Left renal pelvis (tissue), 4 donors: ENCODE data around the gene SOBP. TPM values are rescaled to one million over a fixed set of nuclear protein-coding genes. Genes with fewer than 3 reads are reported as not detected.
A peak's percentile ranks its signal among the peaks of the same experiment; 100 is the strongest.

Experiments
- DNase-seq, 4 donors: peaks; one replicate each; pipeline ENCODE4 v3.0.0-alpha.2; 2013; ENCODE audit warnings: low read depth in 4 of 4, low spot score in 3 of 4
- polyA plus RNA-seq, 4 donors: library from polyadenylated mRNA; unstranded; fragments of 120-200 nt; gene quantifications; one replicate each; pipeline ENCODE4 v1.2.1, GENCODE V29; 2013; ENCODE audit not compliant: insufficient read length in 4 of 4

SOBP gene
- polyA plus RNA-seq, 4 donors, result 12.1 to 31.7 (median 14.5) TPM

DNA sequence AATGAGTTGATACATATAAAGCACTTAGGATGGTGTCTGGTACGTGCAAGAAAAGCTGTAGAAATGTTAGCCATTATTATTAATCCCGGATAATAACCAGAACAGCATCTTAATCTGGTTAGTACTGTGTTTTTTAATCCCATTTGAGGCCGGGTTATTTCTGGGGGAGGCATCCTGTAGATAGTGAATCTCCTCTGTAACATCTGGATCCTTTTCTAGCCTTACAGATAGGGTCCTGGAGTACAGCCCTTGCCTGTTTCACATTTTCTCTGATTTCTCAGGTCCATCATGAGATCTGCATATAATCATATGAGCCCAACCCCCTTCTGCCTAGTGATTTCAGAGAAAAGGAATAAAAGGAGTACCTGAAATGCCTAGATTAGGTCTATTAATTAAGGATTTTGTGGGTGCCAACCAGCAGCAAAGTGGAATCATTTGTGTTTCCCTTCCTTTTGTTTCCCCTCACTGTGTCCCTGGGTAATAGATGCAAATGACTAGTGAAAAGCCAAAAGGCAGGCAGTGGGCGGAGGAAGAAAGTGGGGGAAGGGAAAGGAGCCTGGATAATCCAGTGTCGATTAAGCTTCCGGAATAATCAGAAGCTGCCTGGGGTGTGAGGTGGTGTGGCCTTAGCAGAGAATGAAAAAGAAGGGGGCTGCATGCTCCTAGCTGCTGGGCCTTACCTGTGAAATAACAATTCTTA, 88.9 kb downstream of the SOBP start:
- no peak for DNase-seq

DNA sequence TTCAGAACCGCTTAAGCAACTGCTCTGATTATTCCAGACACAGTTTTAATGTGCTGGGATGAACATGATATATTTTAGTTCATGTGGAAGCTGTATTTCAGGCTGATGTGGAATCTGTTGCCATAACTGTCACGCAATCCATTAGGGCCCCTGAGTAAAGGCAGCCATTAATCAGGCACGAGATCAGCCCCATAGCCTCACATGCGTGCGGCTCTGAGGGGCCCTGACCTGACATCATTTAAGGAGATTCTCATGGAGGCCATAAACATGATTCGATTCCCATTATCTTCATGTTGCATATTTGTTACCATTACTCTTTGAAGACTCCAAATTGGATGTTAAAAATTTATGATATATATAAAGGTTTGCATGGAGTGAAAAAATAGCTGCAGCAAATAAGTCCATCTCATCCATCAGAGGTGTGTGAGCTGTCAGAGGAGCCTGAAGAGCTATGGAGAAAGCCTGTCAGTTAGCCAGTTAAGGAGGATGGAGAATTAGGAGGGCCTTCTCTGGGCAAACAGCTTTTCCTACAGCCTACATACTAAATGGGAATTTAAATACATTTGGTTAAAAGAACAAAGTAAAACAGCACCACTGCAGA, 89.6 kb downstream of the SOBP start:
- no peak for DNase-seq

GRCh38 chr6:107582086-107582485, 92.2 kb downstream of the SOBP start:
- DNase-seq, result no peak

- DNase-seq, result no peak
These were observed 94.8 kb downstream of the SOBP start for GRCh38 chr6:107584726-107585125.

- DNase-seq, result no peak
These were observed 96.0 kb downstream of the SOBP start for GRCh38 chr6:107585815-107586435.

- no peak for DNase-seq
These were observed 97.5 kb downstream of the SOBP start for GRCh38 chr6:107587451-107587850.

GRCh38 chr6:107589199-107589598, 99.3 kb downstream of the SOBP start:
- DNase-seq, result no peak

GRCh38 chr6:107589934-107590333, 100.0 kb downstream of the SOBP start:
- DNase-seq, result no peak

- DNase-seq, result no peak
These were observed 100.5 kb downstream of the SOBP start for GRCh38 chr6:107590378-107590777.

DNA sequence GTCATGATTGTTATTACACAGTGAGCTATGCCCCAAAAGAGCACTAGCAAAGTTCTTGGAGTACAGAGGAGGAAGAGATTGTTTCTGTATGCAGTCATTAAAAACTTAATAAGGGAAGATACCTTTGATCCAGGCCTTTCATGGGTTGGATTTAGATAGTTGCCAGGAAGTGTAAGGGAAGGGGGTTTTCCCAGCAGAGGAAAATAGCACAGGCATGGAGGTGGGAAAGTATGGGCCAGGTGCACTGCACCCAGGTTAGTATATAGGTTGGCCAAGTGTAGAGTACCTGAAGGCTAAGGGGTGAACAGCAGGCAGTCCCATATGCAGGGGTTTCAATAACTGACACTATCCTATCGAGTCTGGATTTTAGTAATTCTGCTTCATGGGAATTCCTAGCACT, 101.4 kb downstream of the SOBP start:
- no peak for DNase-seq

DNA sequence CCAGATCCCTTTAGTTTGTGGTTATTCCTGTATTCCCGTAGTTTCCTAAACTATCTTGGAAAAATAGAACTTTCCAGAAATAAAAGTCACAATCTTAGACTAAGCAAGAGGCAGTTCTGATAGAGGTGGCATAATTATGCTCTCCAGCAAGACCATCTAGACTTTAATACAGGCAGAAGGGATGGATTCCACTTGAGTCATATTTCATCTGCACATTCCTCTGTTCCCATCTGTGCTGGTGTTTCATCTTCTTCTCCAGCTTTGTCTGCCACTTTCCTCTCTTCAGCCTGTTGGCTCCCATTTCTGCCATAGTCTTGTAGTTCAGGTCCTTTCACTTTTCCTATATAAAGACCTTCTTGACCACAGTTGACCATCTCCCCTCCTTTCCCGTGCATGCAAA, 102.9 kb downstream of the SOBP start:
- no peak for DNase-seq

DNA sequence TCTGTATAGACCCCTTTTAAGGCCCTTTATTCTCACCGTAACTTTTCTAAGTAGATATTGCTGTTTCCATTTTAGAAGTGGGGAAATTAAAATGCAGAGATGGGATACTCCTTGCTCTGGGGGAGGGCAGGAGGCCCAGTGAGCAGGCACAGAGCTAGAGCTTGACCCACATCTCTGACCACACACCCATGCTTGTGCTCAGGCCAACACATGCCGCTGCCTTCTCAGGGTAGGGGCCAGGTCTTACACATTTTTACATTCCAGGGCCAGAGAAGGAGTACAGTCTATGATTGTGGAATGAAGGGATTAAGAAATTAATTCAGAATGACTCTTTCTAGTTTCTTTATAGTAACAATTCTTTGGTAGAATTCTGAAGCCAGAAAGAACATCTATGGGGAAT, 104.8 kb downstream of the SOBP start:
- DNase-seq, result no peak

GRCh38 chr6:107598091-107598490, 108.2 kb downstream of the SOBP start:
- no peak for DNase-seq

- no peak for DNase-seq
These were observed 109.1 kb downstream of the SOBP start for GRCh38 chr6:107599043-107599442.

GRCh38 chr6:107600121-107600520, 110.2 kb downstream of the SOBP start:
- DNase-seq, result no peak

DNA sequence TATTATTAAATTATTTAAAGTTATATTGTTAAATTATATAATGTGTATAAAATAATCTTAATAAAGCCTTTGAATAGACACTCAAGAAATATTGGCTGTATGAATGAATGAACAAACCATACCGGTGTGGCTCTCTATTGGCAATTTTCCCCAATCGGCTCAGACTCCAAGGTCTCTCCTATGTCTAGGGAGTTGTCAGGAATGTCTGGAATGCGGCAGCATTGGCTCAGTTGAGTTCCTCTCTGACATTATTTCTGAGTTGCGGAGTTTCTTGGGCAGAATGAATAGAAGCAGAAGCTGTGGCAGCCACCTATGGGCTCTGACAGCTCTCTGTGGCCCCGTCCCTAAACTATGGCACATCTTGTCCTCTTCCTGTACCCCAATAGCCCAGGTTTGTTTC, 111.0 kb downstream of the SOBP start:
- peak in 1 of 4 donors; percentile 22 for DNase-seq

DNA sequence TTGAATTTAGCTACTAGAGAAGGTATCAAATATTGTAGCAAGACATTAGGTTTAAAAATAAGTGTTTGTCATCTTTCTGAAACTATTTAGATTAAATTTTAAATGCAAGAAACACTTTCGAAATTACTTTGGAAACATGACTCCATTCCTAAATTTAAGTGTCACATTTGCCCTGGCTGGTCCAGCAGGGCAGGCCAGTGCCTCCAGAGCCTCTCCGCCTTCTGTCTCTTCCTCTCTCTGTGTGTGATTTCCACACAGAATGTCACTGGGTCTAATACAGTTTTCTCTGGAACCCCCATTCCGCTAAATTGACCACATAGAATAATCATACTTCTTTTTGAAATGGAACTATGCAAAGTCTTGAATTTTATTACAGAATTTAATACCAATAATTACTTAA, 111.5 kb downstream of the SOBP start:
- no peak for DNase-seq

GRCh38 chr6:107602321-107603005, 112.5 kb downstream of the SOBP start:
- DNase-seq, result no peak

- no peak for DNase-seq
These were observed 113.1 kb downstream of the SOBP start for GRCh38 chr6:107603006-107603370.

DNA sequence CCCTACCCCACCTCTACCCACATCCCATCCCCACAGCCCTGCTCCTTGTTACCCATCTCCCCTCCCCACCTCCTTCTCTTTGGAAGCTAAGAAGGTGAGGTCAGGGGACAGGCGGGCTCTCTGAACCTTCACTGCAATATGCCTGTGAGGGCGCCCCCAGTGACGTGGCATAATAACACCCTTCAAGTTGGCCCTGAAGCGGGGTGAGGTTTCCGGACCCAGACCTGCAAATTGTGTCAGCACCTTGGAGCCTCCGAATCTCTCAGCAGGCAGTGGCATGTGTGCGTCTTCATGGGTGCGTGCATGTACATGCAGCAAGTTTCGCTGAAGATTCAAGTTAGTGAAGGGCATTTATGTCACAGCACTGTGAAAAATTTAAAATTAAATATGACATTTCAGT, 114.6 kb downstream of the SOBP start:
- no peak for DNase-seq

DNA sequence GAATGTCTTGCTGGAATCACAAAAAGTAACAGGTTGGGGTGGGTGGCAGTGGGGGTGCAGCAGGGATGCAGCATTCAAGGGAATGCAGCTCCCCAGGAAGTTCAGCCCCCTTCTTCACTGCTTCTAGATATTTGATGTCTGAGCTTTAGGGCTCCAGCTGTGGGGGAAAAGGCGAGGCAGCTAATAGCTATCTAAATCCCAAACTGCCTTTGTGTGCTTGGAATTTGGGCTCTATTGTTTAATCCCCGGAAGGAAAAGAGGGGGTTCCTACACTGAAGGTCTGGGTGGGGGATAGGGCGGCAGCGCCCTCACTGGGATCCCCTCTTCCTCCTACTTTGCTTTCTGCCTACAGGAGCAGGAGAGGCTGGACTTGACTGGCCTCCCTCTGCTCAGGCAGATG, 116.5 kb downstream of the SOBP start:
- DNase-seq, result no peak

DNA sequence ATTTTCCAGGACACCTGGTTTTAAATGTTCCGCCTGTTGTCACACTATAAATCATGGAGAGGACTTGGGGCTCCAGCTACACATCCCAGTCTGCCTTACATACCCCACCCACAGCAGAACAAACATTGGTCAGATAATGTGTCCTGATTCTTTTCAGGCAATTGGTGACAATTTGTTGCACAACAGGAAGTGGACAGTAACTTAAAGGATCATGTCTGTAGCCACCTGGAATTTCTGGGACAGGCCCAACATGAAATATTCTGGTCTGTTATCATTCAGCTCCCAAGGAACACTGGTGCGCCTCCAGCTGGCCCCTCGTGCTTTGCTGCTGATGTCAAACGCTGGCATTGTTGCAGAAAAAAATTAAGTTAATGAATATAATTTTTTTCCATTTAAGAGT, 117.2 kb downstream of the SOBP start:
- no peak for DNase-seq
